Kidney (tissue), 14 donors: Measurements from ENCODE around the gene SGCE. TPM values are rescaled to one million over a fixed set of nuclear protein-coding genes. Genes with fewer than 3 reads are reported as not detected.

Source experiments
- DNase-seq, 5 donors: peaks; one replicate each; pipeline ENCODE4 v3.0.0-alpha.2; 2013 to 2020
- FAIRE-seq: peaks from 2 replicates; lab custom pipeline; 2012; peaks lifted over from hg19 to GRCh38; lab: Jason Lieb, UNC
- H3K27ac ChIP-seq, 2 donors: one replicate each; pipeline ENCODE4 v1.7.0; 2013; ENCODE audit warnings: low read depth in 2 of 2, low read length in 2 of 2, inconsistent platforms in 1 of 2
- H3K27me3 ChIP-seq: one replicate; pipeline ENCODE4 v1.7.1; 2013; ENCODE audit warnings: low read length, inconsistent platforms; ENCODE audit not compliant: control insufficient read depth, insufficient read depth
- H3K36me3 ChIP-seq, 3 donors: one replicate each; pipeline versions ENCODE4 v1.7.0 to v1.7.1; 2013; ENCODE audit warnings: low read length in 3 of 3, control low read depth in 1 of 3, inconsistent platforms in 1 of 3; ENCODE audit not compliant: insufficient read depth in 3 of 3, control insufficient read depth in 2 of 3
- H3K4me1 ChIP-seq, 3 donors: one replicate each; pipeline versions ENCODE4 v1.7.0 to v1.7.1; 2013; ENCODE audit warnings: low read length in 3 of 3, inconsistent platforms in 1 of 3, low read depth in 1 of 3; ENCODE audit not compliant: control insufficient read depth in 2 of 3, insufficient read depth in 2 of 3
- H3K4me3 ChIP-seq, 3 donors: one replicate each; pipeline versions ENCODE4 v1.7.0 to v1.8.1; 2013; ENCODE audit warnings: low read length in 3 of 3, control low read depth in 1 of 3, inconsistent platforms in 1 of 3
- H3K9ac ChIP-seq, 3 donors: one replicate each; pipeline versions ENCODE4 v1.7.0 to v1.7.1; 2013; ENCODE audit warnings: low read length in 3 of 3, control low read depth in 1 of 3, inconsistent platforms in 1 of 3
- H3K9me3 ChIP-seq, 3 donors: one replicate each; pipeline versions ENCODE4 v1.7.0 to v1.7.1; 2013; ENCODE audit warnings: low read length in 3 of 3, control low read depth in 1 of 3, inconsistent platforms in 1 of 3; ENCODE audit not compliant: control insufficient read depth in 2 of 3, insufficient read depth in 1 of 3
- intact Hi-C: fragments of 100-400 bp; cut with DNase I; formaldehyde crosslinking; loops from one replicate; pipeline ENCODE4 v1.11.1; 2022
- polyA plus RNA-seq: library from polyadenylated mRNA; stranded (reverse); fragments of 350-450 nt; fragmentation: Illumina TruSeq; extraction: RNeasy Lipid Tissue Mini Kit (QIAGEN cat#74804); gene quantifications from one replicate; pipeline ENCODE4 v1.2.3, GENCODE V29; 2014; ENCODE audit warnings: low read depth, low replicate concordance; ENCODE audit not compliant: insufficient read depth
- total RNA-seq: library from RNA; stranded (reverse); fragmentation: NEBNext Ultra II Directional; extraction: Animal tissue kit (Norgen Biotek cat#: 25700); gene quantifications from one replicate; pipeline ENCODE4 v1.2.1, GENCODE V29; 2021
- TF ChIP-seq, protein P1 (sequence below): IDR thresholded peaks from 3 replicates; pipeline ENCODE4 v1.5.1; 2012; ENCODE audit warnings: mild to moderate bottlenecking, moderate library complexity, borderline replicate concordance; ENCODE audit not compliant: insufficient read depth; ENCODE audit errors: extremely low read depth
- donor health status: control.
- donor health status: control.
- donor health status: control.
- donor health status: control.
- donor health status: control.
- donor health status: DM: yes; HTN: yes; CAD: no.
- donor health status: Normal renal cell carcinoma (clear cell type).

SGCE gene
- total and polyA plus RNA-seq, 2 donors from 2014 or later = 56.5 to 59.6 TPM

DNA sequence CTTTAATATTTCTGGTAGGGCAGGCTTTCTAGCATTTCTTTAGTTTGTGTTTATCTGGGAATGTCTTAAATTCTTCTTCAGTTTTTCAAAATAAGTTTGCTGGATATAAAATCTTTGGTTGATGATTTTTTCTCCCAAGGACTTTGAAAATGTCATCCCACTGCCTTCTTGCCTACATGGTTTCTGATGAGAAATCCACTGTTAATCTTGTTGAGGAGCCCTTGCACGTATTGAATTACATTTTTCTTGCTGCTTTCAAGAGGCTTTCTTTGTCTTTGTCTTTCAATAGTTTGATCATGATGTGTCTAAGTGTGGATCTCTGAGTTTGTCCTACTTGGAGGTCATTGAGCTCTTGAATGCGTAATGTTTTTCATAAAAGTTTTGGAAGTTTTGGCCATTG lies 80.3 kb downstream of the SGCE start:
- H3K4me3 ChIP-seq = no peak overlapping the region
- no peak for DNase-seq
- TF ChIP-seq, protein P1, sequence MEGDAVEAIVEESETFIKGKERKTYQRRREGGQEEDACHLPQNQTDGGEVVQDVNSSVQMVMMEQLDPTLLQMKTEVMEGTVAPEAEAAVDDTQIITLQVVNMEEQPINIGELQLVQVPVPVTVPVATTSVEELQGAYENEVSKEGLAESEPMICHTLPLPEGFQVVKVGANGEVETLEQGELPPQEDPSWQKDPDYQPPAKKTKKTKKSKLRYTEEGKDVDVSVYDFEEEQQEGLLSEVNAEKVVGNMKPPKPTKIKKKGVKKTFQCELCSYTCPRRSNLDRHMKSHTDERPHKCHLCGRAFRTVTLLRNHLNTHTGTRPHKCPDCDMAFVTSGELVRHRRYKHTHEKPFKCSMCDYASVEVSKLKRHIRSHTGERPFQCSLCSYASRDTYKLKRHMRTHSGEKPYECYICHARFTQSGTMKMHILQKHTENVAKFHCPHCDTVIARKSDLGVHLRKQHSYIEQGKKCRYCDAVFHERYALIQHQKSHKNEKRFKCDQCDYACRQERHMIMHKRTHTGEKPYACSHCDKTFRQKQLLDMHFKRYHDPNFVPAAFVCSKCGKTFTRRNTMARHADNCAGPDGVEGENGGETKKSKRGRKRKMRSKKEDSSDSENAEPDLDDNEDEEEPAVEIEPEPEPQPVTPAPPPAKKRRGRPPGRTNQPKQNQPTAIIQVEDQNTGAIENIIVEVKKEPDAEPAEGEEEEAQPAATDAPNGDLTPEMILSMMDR = no peak
- intact Hi-C loops = no loop called here
- FAIRE-seq = no peak
- no peak overlapping the region for H3K27ac ChIP-seq
- H3K9me3 ChIP-seq = peaks cover 0 to 9% (median 0%) of the 10 kb centered on the region in 3 donors
- no peak overlapping the region for H3K9ac ChIP-seq
- peaks cover 0 to 3% (median 0%) of the 10 kb centered on the region in 3 donors for H3K36me3 ChIP-seq
- H3K27me3 ChIP-seq = no peaks in the 10 kb centered on the region
- H3K4me1 ChIP-seq = no peaks in the 10 kb centered on the region

DNA sequence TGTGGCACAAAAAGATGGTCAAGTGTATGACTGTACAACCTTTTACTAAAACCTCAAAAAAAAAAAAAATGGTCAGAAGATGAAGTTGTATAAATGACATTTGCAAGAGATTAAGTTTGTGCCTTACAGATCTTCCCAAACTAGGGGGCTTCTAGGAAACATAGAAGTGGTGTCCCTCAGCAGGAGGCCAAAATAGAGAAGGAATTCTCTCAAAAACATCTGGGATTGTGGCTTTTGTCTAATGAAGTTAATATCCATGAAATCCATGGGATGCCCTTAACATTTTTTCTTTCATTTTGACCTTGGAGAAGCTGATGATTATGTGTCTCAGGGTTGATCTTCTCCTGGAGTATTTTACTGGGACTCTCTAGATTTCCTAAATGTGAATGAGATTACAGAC lies 84.1 kb downstream of the SGCE start:
- Histone ChIP-seq H3K4me1 (no peaks in the 10 kb centered on the region), H3K9me3 (peaks cover 0 to 9% (median 0%) of the 10 kb centered on the region in 3 donors), H3K27me3 (no peaks in the 10 kb centered on the region), H3K9ac (no peak overlapping the region), H3K36me3 (peaks cover 0 to 3% (median 0%) of the 10 kb centered on the region in 3 donors), H3K27ac (no peak overlapping the region), H3K4me3 (no peak overlapping the region)
- TF ChIP-seq, protein P1 = no peak
- FAIRE-seq (no peak), DNase-seq (no peak)
- intact Hi-C loops = no loop called here

- FAIRE-seq (no peak), DNase-seq (no peak)
- H3K27me3 ChIP-seq = no peaks in the 10 kb centered on the region
- no peak overlapping the region for H3K4me3 ChIP-seq
- no peaks in the 10 kb centered on the region for H3K36me3 ChIP-seq
- H3K4me1 ChIP-seq = no peaks in the 10 kb centered on the region
- intact Hi-C loops = no loop called here
- no peak overlapping the region for H3K27ac ChIP-seq
- TF ChIP-seq, protein P1 = no peak
- no peaks in the 10 kb centered on the region for H3K9me3 ChIP-seq
- no peak overlapping the region for H3K9ac ChIP-seq
Observed at GRCh38 chr7:94567396-94567795, 88.5 kb downstream of the SGCE start.
